H1 (cell line): Measurements from ENCODE around the gene AMZ1. TPM values are rescaled to one million over a fixed set of nuclear protein-coding genes. Genes with fewer than 3 reads are reported as not detected.
A peak's percentile ranks its signal among the peaks of the same experiment; 100 is the strongest.

ENCODE experiments used
- CTCF ChIA-PET: fragments of 300-600 bp; sonication (Branson Sonifier 250); formaldehyde crosslinking; loops from one replicate; lab custom pipeline; 2021; ENCODE audit not compliant: partially characterized antibody; lab: Charles Lee
- POLR2A ChIA-PET: fragments of 300-600 bp; sonication (Branson Sonifier 250); formaldehyde crosslinking; loops from one replicate; lab custom pipeline; 2021; ENCODE audit warnings: inconsistent platforms; ENCODE audit not compliant: partially characterized antibody; lab: Charles Lee
- DNase-seq, 2 experiments: peaks; one replicate each; pipeline versions ENCODE4 v3.0.0 to v3.0.0-alpha.2; 2010 to 2022; ENCODE audit warnings: low spot score in 2 of 2, low read depth in 1 of 2, mixed read lengths in 1 of 2
- FAIRE-seq: peaks from 2 replicates; lab custom pipeline; 2011; peaks lifted over from hg19 to GRCh38; lab: Jason Lieb, UNC
- H2AFZ ChIP-seq: 2 replicates; pipeline ENCODE4 v1.8.1; 2012; ENCODE audit warnings: low read length, inconsistent platforms
- H2AK5ac ChIP-seq: 2 replicates; pipeline ENCODE4 v1.6.1; 2013; ENCODE audit warnings: low read depth, low read length
- H2BK120ac ChIP-seq: replicated peaks from 2 replicates; pipeline ENCODE3; 2013; ENCODE audit warnings: low read depth, low read length, inconsistent platforms
- H2BK12ac ChIP-seq: 2 replicates; pipeline ENCODE4 v1.6.1; 2013; ENCODE audit warnings: low read depth, low read length
- H2BK15ac ChIP-seq: 2 replicates; pipeline ENCODE4 v1.6.1; 2013; ENCODE audit warnings: low read length
- H2BK20ac ChIP-seq: 2 replicates; pipeline ENCODE4 v1.6.1; 2013; ENCODE audit warnings: low read length
- H2BK5ac ChIP-seq: 2 replicates; pipeline ENCODE4 v1.6.1; 2013; ENCODE audit warnings: low read depth, low read length
- H3K14ac ChIP-seq: 2 replicates; pipeline ENCODE4 v1.6.1; 2013; ENCODE audit warnings: inconsistent platforms; ENCODE audit not compliant: insufficient read length
- H3K18ac ChIP-seq: 2 replicates; pipeline ENCODE4 v1.6.1; 2013; ENCODE audit warnings: low read length; ENCODE audit errors: extremely low read depth
- H3K23ac ChIP-seq: 2 replicates; pipeline ENCODE4 v1.6.1; 2013; ENCODE audit warnings: inconsistent platforms; ENCODE audit not compliant: insufficient read length
- H3K23me2 ChIP-seq: 2 replicates; pipeline ENCODE4 v1.6.1; 2013; ENCODE audit warnings: low read depth, low read length
- H3K27ac ChIP-seq: 2 replicates; pipeline ENCODE4 v1.6.1; 2011; ENCODE audit warnings: low read depth, low read length, inconsistent platforms
- H3K27me3 ChIP-seq, 4 experiments: replicated peaks in 1 of 4; 1 replicate in 1 of 4; 2 replicates in 3 of 4; pipeline versions ENCODE4 v1.6.1 to v1.8.1; 2011 to 2013; ENCODE audit warnings: low read length in 3 of 4, mild to moderate bottlenecking in 3 of 4, inconsistent platforms in 2 of 4, mixed read lengths in 2 of 4, moderate library complexity in 1 of 4; ENCODE audit not compliant: control insufficient read depth in 3 of 4, insufficient read depth in 3 of 4; ENCODE audit errors: extremely low read depth in 1 of 4
- H3K36me3 ChIP-seq, 4 experiments: 2 replicates each; pipeline versions ENCODE4 v1.6.1 to v1.8.1; 2011 to 2013; ENCODE audit warnings: mild to moderate bottlenecking in 4 of 4, low read length in 3 of 4, moderate library complexity in 2 of 4, control low read depth in 1 of 4, inconsistent platforms in 1 of 4; ENCODE audit not compliant: insufficient read depth in 4 of 4, control insufficient read depth in 2 of 4
- H3K4ac ChIP-seq: replicated peaks from 2 replicates; pipeline ENCODE3; 2013; ENCODE audit warnings: low read length, low read depth, mixed read lengths, inconsistent platforms; ENCODE audit not compliant: insufficient read length
- H3K4me1 ChIP-seq, 4 experiments: replicated peaks in 1 of 4; 1 replicate in 1 of 4; 2 replicates in 3 of 4; pipeline versions ENCODE4 v1.6.1 to v1.8.1; 2011 to 2013; ENCODE audit warnings: low read length in 3 of 4, inconsistent platforms in 2 of 4, mixed read lengths in 1 of 4; ENCODE audit not compliant: insufficient read depth in 4 of 4, control insufficient read depth in 3 of 4
- H3K4me2 ChIP-seq, 2 experiments: 2 replicates each; pipeline versions ENCODE4 v1.6.1 to v1.8.1; 2011 to 2013; ENCODE audit warnings: low read depth in 2 of 2, low read length in 2 of 2, control low read depth in 1 of 2, inconsistent platforms in 1 of 2, mild to moderate bottlenecking in 1 of 2; ENCODE audit not compliant: insufficient read depth in 1 of 2
- H3K4me3 ChIP-seq, 4 experiments: fragments of 200-600, 300-600 bp in 1 of 4; sonication (generic), shearing (Covaris generic), sonication (Bioruptor Twin) in 1 of 4; 2 replicates each; pipeline versions ENCODE4 v1.5.1 to v1.8.1; 2011 to 2016; ENCODE audit warnings: low read length in 4 of 4, low read depth in 3 of 4, control low read depth in 2 of 4, inconsistent platforms in 2 of 4, mild to moderate bottlenecking in 2 of 4, mixed read lengths in 1 of 4, moderate library complexity in 1 of 4; ENCODE audit not compliant: insufficient read depth in 2 of 4; ENCODE audit errors: extremely low read depth in 1 of 4
- H3K56ac ChIP-seq: replicated peaks from 2 replicates; pipeline ENCODE3; 2013; ENCODE audit warnings: low read depth, mild to moderate bottlenecking, mixed read lengths, low read length, inconsistent platforms; ENCODE audit not compliant: insufficient read length
- H3K79me1 ChIP-seq: 2 replicates; pipeline ENCODE4 v1.6.1; 2013; ENCODE audit warnings: low read depth, low read length, control low read depth
- H3K79me2 ChIP-seq, 2 experiments: 2 replicates each; pipeline versions ENCODE4 v1.6.1 to v1.8.1; 2012 to 2013; ENCODE audit warnings: low read length in 2 of 2, mild to moderate bottlenecking in 2 of 2, inconsistent platforms in 1 of 2; ENCODE audit not compliant: insufficient read depth in 2 of 2, control insufficient read depth in 1 of 2
- H3K9ac ChIP-seq, 4 experiments: replicated peaks in 1 of 4; 1 replicate in 1 of 4; 2 replicates in 3 of 4; pipeline versions ENCODE4 v1.6.1 to v1.8.1; 2011 to 2013; ENCODE audit warnings: low read depth in 3 of 4, low read length in 3 of 4, control low read depth in 2 of 4, mild to moderate bottlenecking in 2 of 4, moderate library complexity in 2 of 4, inconsistent platforms in 1 of 4; ENCODE audit errors: extremely low read depth in 1 of 4
- H3K9me3 ChIP-seq, 2 experiments: 2 replicates each; pipeline versions ENCODE4 v1.6.1 to v1.8.1; 2012 to 2013; ENCODE audit warnings: mild to moderate bottlenecking in 2 of 2, moderate library complexity in 2 of 2, control low read depth in 1 of 2, inconsistent platforms in 1 of 2, low read depth in 1 of 2, low read length in 1 of 2, mixed read lengths in 1 of 2; ENCODE audit not compliant: insufficient read depth in 2 of 2
- H4K20me1 ChIP-seq, 2 experiments: replicated peaks in 1 of 2; 2 replicates each; pipeline versions ENCODE3 to v1.8.1; 2011 to 2013; ENCODE audit warnings: inconsistent platforms in 2 of 2, low read length in 2 of 2, mild to moderate bottlenecking in 1 of 2; ENCODE audit not compliant: insufficient read depth in 2 of 2, control insufficient read depth in 1 of 2
- H4K5ac ChIP-seq: 2 replicates; pipeline ENCODE4 v1.6.1; 2013; ENCODE audit warnings: low read length, low read depth, mixed read lengths, inconsistent platforms; ENCODE audit not compliant: insufficient read length
- H4K8ac ChIP-seq: 2 replicates; pipeline ENCODE4 v1.8.0; 2013; ENCODE audit warnings: mild to moderate bottlenecking, moderate library complexity, low read length, inconsistent platforms; ENCODE audit not compliant: insufficient read depth; ENCODE audit errors: extremely low read depth
- H4K91ac ChIP-seq: replicated peaks from 2 replicates; pipeline ENCODE3; 2013; ENCODE audit warnings: low read length, mixed read lengths, inconsistent platforms; ENCODE audit not compliant: insufficient read length
- FOSL1 ChIP-seq: IDR thresholded peaks from 2 replicates; pipeline ENCODE4 v1.6.1; 2011; ENCODE audit warnings: mild to moderate bottlenecking, low read depth, low read length, moderate library complexity; ENCODE audit not compliant: insufficient read depth
- KDM5A ChIP-seq: fragments of 200-600 bp; IDR thresholded peaks from 2 replicates; pipeline ENCODE4 v1.7.1; 2012; ENCODE audit warnings: mild to moderate bottlenecking, low read length, inconsistent platforms, mixed read lengths
- PHF8 ChIP-seq: fragments of 200-600 bp; sonication (generic); conservative IDR thresholded peaks from 2 replicates; pipeline ENCODE4 v1.7.1; 2012; ENCODE audit warnings: low read depth, mild to moderate bottlenecking, inconsistent platforms, low read length, moderate library complexity
- POLR2A ChIP-seq, 2 experiments: IDR thresholded peaks; 1 replicate in 1 of 2; 2 replicates in 1 of 2; pipeline ENCODE4 v1.6.1; 2011; ENCODE audit warnings: low read depth in 2 of 2, low read length in 2 of 2, mild to moderate bottlenecking in 2 of 2; ENCODE audit errors: control extremely low read depth in 1 of 2
- POLR2AphosphoS5 ChIP-seq: IDR thresholded peaks from 2 replicates; pipeline ENCODE4 v1.6.1; 2011; ENCODE audit warnings: low read depth, low read length
- RAD21 ChIP-seq, 2 experiments: IDR thresholded peaks in 1 of 2; conservative IDR thresholded peaks in 1 of 2; 2 replicates each; pipeline ENCODE4 v1.6.1; 2011; ENCODE audit warnings: low read depth in 2 of 2, low read length in 2 of 2, improper control_type of control experiment in 1 of 2, inconsistent platforms in 1 of 2, mild to moderate bottlenecking in 1 of 2, moderate library complexity in 1 of 2
- RFX5 ChIP-seq: IDR thresholded peaks from 2 replicates; pipeline ENCODE4 v1.6.1; 2011; ENCODE audit warnings: low read depth, low read length, improper control_type of control experiment, borderline replicate concordance
- TEAD4 ChIP-seq: IDR thresholded peaks from 2 replicates; pipeline ENCODE4 v1.6.1; 2012; ENCODE audit warnings: low read depth, low read length, inconsistent platforms, mixed read lengths
- USF2 ChIP-seq: IDR thresholded peaks from 2 replicates; pipeline ENCODE4 v1.6.1; 2011; ENCODE audit warnings: low read length, improper control_type of control experiment
- whole genome bisulfite sequencing, 2 experiments: shearing (Covaris generic) in 1 of 2; methylation state at CpG; one replicate each; pipeline versions ENCODE4 v1.1.6 to v1.1.7; 2013 to 2015; ENCODE audit warnings: low lambda C conversion rate in 2 of 2, mixed read lengths in 2 of 2, inconsistent platforms in 1 of 2, low coverage in 1 of 2, missing lambda C conversion rate in 1 of 2; ENCODE audit not compliant: insufficient replicate concordance in 2 of 2, insufficient coverage in 1 of 2, insufficient read length in 1 of 2; ENCODE audit errors: extremely low coverage in 1 of 2, missing lambda C conversion rate in 1 of 2; 5-methylcytosine and 5-hydroxymethylcytosine counted together
- polyA plus RNA-seq, 7 experiments: library from polyadenylated mRNA; depleted of rRNA in 3 of 7; stranded (reverse) in 5 of 7; unstranded in 2 of 7; fragments of >200 nt in 5 of 7; fragments of 200-250 nt in 2 of 7; gene quantifications; 1 replicate in 5 of 7; 2 replicates in 1 of 7; 4 replicates in 1 of 7; pipeline versions ENCODE4 v1.2.1 to v1.2.3, GENCODE V29; 2011 to 2013; ENCODE audit warnings: missing spikeins in 2 of 7, mixed read lengths in 2 of 7
- total RNA-seq: library from RNA; stranded (reverse); fragmentation: NEBNext Ultra II Directional; extraction: Animal tissue kit (Norgen Biotek cat#: 25700); gene quantifications from 2 replicates; pipeline ENCODE4 v1.2.1, GENCODE V29; 2021

AMZ1 gene
- total and polyA plus RNA-seq, 2 of the 8 experiments (the other 6 are each of a cell fraction or from before 2014, with no cell fraction given) = 0.59 to 1.4 TPM

DNA sequence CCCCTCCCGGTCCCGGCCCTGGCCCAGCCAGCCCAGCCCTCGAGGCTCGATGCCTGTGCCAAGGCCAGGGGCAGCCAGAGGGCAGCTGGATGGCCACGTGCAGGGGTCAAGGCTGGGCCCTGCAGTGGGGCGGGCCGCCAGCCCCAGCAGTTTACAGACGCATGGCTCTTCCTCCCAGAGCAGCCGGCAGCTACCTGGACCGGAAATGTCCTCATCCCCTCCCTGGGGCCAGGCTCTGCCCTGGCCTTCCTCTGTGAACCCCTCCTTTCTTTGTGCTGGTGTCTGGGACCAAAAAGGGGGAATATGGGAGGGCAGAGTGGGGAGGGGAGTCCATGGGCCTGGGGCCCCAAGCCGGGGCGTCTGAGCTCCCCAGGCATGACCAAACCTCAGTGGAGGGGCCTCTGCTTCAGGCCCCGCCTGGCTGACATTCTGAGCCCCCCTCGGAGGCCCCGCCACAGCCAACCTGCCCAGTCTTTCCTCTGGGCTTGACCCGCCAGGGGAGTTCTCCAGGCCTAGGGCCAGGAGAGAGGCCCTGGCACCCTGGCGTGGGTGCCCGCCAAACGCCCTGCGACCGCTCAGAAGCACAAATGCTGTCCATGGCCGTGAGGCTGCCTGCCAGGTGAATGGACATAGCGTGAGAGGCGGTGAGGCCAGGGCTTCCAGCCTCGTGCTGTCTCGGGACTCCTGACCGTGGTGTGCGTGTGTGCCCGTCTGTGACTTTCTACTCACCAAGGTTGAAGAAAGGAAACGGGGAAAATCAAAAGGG, 24.7 kb upstream of the AMZ1 start:
- DNase-seq (no peak), FAIRE-seq (no peak)
- H3K9me3 ChIP-seq = peaks cover 0 to 4% of the 10 kb centered on the region in 2 experiments; a peak in 2 of 4 replicates
- H3K27ac ChIP-seq = no peak overlapping the region; the same call in 1 of the 2 replicates
- H3K23me2 ChIP-seq = no peaks in the 10 kb centered on the region
- H4K20me1 ChIP-seq = peaks cover 0 to 12% of the 10 kb centered on the region in 2 experiments
- H3K23ac ChIP-seq = no peak overlapping the region
- H3K4ac ChIP-seq = no peak overlapping the region
- no peak overlapping the region for H2BK15ac ChIP-seq
- H3K9ac ChIP-seq = no peak overlapping the region
- WGBS, 2 experiments = 91% methylated on average over 22 of the region's 30 CpGs; no CpG with 5 or more reads in 1 of the 2 experiments
- no peak overlapping the region for H2BK120ac ChIP-seq
- TF ChIP-seq POLR2AphosphoS5 (peak; percentile 53; the same call in 1 of the 2 replicates), RFX5 (no peak), USF2 (no peak), PHF8 (no peak), POLR2A (IDR thresholded peaks at IDR 0.05; ENCODE audit: control extremely low read depth in 1 of 2, low read depth in 2 of 2, low read length in 2 of 2) (peak in 1 of 2 experiments; percentile 46; a peak in 1 of 3 replicates), RAD21 (IDR thresholded peaks at IDR 0.05 in 1 of 2, conservative IDR thresholded peaks at IDR 0.05 in 1 of 2; ENCODE audit: low read depth in 2 of 2, low read length in 2 of 2) (no peak), KDM5A (no peak), FOSL1 (no peak), TEAD4 (no peak)
- no peak overlapping the region for H3K4me3 ChIP-seq
- no peak overlapping the region for H3K14ac ChIP-seq
- no peak overlapping the region for H3K56ac ChIP-seq
- no peak overlapping the region for H2AFZ ChIP-seq
- H4K8ac ChIP-seq = no peak overlapping the region; the same call in 1 of the 2 replicates
- no peak overlapping the region for H2AK5ac ChIP-seq
- H2BK12ac ChIP-seq = no peak overlapping the region
- no peak overlapping the region for H2BK20ac ChIP-seq
- CTCF ChIA-PET = interaction anchor here (0.9 to 4.0 kb wide), 7 partner anchors 11 to 96 kb away, joined by 3 to 17 read pairs (median 7); no protein-coding TSS in a partner anchor
- no peak overlapping the region for H4K5ac ChIP-seq
- H2BK5ac ChIP-seq = no peak overlapping the region; the same call in 1 of the 2 replicates
- peaks cover 0 to 28% (median 3%) of the 10 kb centered on the region in 4 experiments; a peak in 5 of 8 replicates for H3K36me3 ChIP-seq
- no peaks in the 10 kb centered on the region for H3K79me2 ChIP-seq
- H3K79me1 ChIP-seq = no peaks in the 10 kb centered on the region
- POLR2A ChIA-PET = interaction anchor here (0.6 to 1.3 kb wide), 3 partner anchors 18 to 194 kb away, joined by 3 to 5 read pairs (median 3); no protein-coding TSS in a partner anchor
- no peak overlapping the region for H4K91ac ChIP-seq
- H3K4me2 ChIP-seq = no peak overlapping the region
- H3K27me3 ChIP-seq = peaks cover 0 to 4% (median 0%) of the 10 kb centered on the region in 4 experiments; a peak in 1 of 7 replicates
- H3K18ac ChIP-seq = no peak overlapping the region; the same call in 1 of the 2 replicates
- peaks cover 0 to 4% (median under 1%) of the 10 kb centered on the region in 4 experiments; a peak in 2 of 7 replicates for H3K4me1 ChIP-seq
